WERI-Rb-1 (cell line): ENCODE data around the gene TSFM.

Source experiments
- DNase-seq: peaks from one replicate; pipeline ENCODE4 v3.0.0-alpha.2; 2020
- H3K27ac ChIP-seq: fragments of 250-450 bp; sonication (Bioruptor Pico); 2 replicates; pipeline ENCODE4 v1.5.1; 2020; ENCODE audit warnings: mild to moderate bottlenecking, moderate library complexity
- H3K27me3 ChIP-seq: fragments of 250-450 bp; sonication (Bioruptor Pico); 2 replicates; pipeline ENCODE4 v1.5.1; 2021; ENCODE audit warnings: mild to moderate bottlenecking, low read depth, moderate library complexity; ENCODE audit not compliant: insufficient read depth, severe bottlenecking
- H3K36me3 ChIP-seq: fragments of 250-450 bp; sonication (Bioruptor Pico); 2 replicates; pipeline ENCODE4 v1.5.1; 2020; ENCODE audit warnings: mild to moderate bottlenecking, moderate library complexity
- H3K4me3 ChIP-seq: 2 replicates; pipeline ENCODE4 v1.5.1; 2011; ENCODE audit warnings: low read depth, mild to moderate bottlenecking, control low read depth, low read length
- H3K9me3 ChIP-seq: fragments of 250-450 bp; sonication (Bioruptor Pico); 2 replicates; pipeline ENCODE4 v1.5.1; 2021; ENCODE audit warnings: mild to moderate bottlenecking, moderate library complexity; ENCODE audit not compliant: severe bottlenecking
- CTCF ChIP-seq: IDR thresholded peaks from 2 replicates; pipeline ENCODE4 v1.5.1; 2011; ENCODE audit warnings: low read depth, mild to moderate bottlenecking, control low read depth, inconsistent platforms, low read length

The TSFM gene

GRCh38 chr12:57764662-57765002 lies 18.0 kb upstream of the TSFM start:
- no peak for DNase-seq
- H3K27me3 ChIP-seq = no peaks in the 10 kb centered on the region
- no peak overlapping the region for H3K4me3 ChIP-seq
- H3K9me3 ChIP-seq = no peaks in the 10 kb centered on the region
- no peak for TF ChIP-seq CTCF
- H3K36me3 ChIP-seq = peaks cover 78% of the 10 kb centered on the region
- H3K27ac ChIP-seq = peak overlapping the region; percentile 94

- peak overlapping the region; percentile 94 for H3K27ac ChIP-seq
- no peak for DNase-seq
- H3K9me3 ChIP-seq = no peaks in the 10 kb centered on the region
- H3K36me3 ChIP-seq = peaks cover 78% of the 10 kb centered on the region
- H3K4me3 ChIP-seq = no peak overlapping the region
- no peaks in the 10 kb centered on the region for H3K27me3 ChIP-seq
- no peak for TF ChIP-seq CTCF
Observed at GRCh38 chr12:57765003-57765697, 17.4 kb upstream of the TSFM start.

GRCh38 chr12:57765698-57766463 lies 16.7 kb upstream of the TSFM start:
- Histone ChIP-seq H3K36me3 (peaks cover 78% of the 10 kb centered on the region), H3K4me3 (peak overlapping the region; percentile 88), H3K27me3 (no peaks in the 10 kb centered on the region), H3K27ac (peak overlapping the region; percentile 93), H3K9me3 (no peaks in the 10 kb centered on the region)
- DNase-seq = no peak
- no peak for TF ChIP-seq CTCF

GRCh38 chr12:57766464-57767304 lies 15.9 kb upstream of the TSFM start, which contains the start of gene CYP27B1:
TSS of gene CYP27B1 (minus strand) at chr12:57767078. CDS start at chr12:57767041, 37 bp downstream.
- H3K27me3 ChIP-seq = no peaks in the 10 kb centered on the region
- H3K9me3 ChIP-seq = no peaks in the 10 kb centered on the region
- peak within 1 kb of the TSS; percentile 88 for H3K4me3 ChIP-seq
- peaks cover 73% of the 10 kb centered on the region for H3K36me3 ChIP-seq
- DNase-seq = peak; percentile 97
- H3K27ac ChIP-seq = peak within 1 kb of the TSS; percentile 93
- no peak for TF ChIP-seq CTCF

- TF ChIP-seq CTCF = no peak
- Histone ChIP-seq H3K27ac (peak overlapping the region; percentile 93), H3K27me3 (no peaks in the 10 kb centered on the region), H3K9me3 (no peaks in the 10 kb centered on the region), H3K4me3 (peak overlapping the region; percentile 88), H3K36me3 (peaks cover 69% of the 10 kb centered on the region)
- DNase-seq = peak; percentile 55
Observed at GRCh38 chr12:57767305-57767698, 15.3 kb upstream of the TSFM start.
